K562 (cell line): ENCODE results near the gene CRLF3. TPM values are rescaled to one million over a fixed set of nuclear protein-coding genes. Genes with fewer than 3 reads are reported as not detected.
A peak's percentile ranks its signal among the peaks of the same experiment; 100 is the strongest.

Experiments used
- BRF1 ChIP-seq: IDR thresholded peaks from 3 replicates; pipeline ENCODE4 v1.6.1; 2011; ENCODE audit warnings: borderline replicate concordance, mild to moderate bottlenecking; ENCODE audit not compliant: insufficient read length; ENCODE audit errors: extremely low read depth
- CBX8 ChIP-seq: fragments of 200-600 bp; sonication (generic); IDR thresholded peaks from 2 replicates; pipeline ENCODE4 v1.6.1; 2012; ENCODE audit warnings: borderline replicate concordance, mixed run types, low read depth, mild to moderate bottlenecking, moderate library complexity, mixed read lengths, low read length, control low read depth, inconsistent platforms; ENCODE audit not compliant: poor library complexity, severe bottlenecking; ENCODE audit errors: extremely low read depth
- CREB1 ChIP-seq, 2 experiments: sonication (generic) in 1 of 2; formaldehyde crosslinking in 1 of 2; IDR thresholded peaks; 2 replicates each; pipeline versions ENCODE4 v1.6.1 to v1.8.0; 2012 to 2022; ENCODE audit warnings: inconsistent platforms in 1 of 2, mild to moderate bottlenecking in 1 of 2, missing genetic modification reagents in 1 of 2, moderate library complexity in 1 of 2
- FIP1L1 ChIP-seq: fragments of 200-400 bp; formaldehyde crosslinking; IDR thresholded peaks from 2 replicates; pipeline ENCODE4 v1.6.1; 2018; ENCODE audit warnings: mild to moderate bottlenecking, low read depth, low read length; ENCODE audit not compliant: poor library complexity, severe bottlenecking
- HDAC2 ChIP-seq: fragments of 450-650 bp; IDR thresholded peaks from 2 replicates; pipeline ENCODE4 v1.6.1; 2016; ENCODE audit warnings: mild to moderate bottlenecking
- HMG20A ChIP-seq: fragments of 450-650 bp; formaldehyde crosslinking; conservative IDR thresholded peaks from 2 replicates; pipeline ENCODE4 v1.4.0; 2020; ENCODE audit warnings: mild to moderate bottlenecking, mixed read lengths
- HMGN3 ChIP-seq: IDR thresholded peaks from 2 replicates; pipeline ENCODE4 v1.6.1; 2011; ENCODE audit warnings: borderline replicate concordance, low read depth, mild to moderate bottlenecking, mixed read lengths, low read length; ENCODE audit not compliant: insufficient read length; ENCODE audit errors: extremely low read depth
- KLF1 ChIP-seq: fragments of 450-650 bp; IDR thresholded peaks from 2 replicates; pipeline ENCODE4 v1.6.1; 2016; ENCODE audit warnings: missing genetic modification characterization, missing compliant biosample characterization
- MECOM ChIP-seq: fragments of 250-450 bp; sonication (Bioruptor Pico); IDR thresholded peaks from 2 replicates; pipeline ENCODE4 v1.8.0; 2022; ENCODE audit warnings: inconsistent platforms
- MXI1 ChIP-seq: IDR thresholded peaks from 2 replicates; pipeline ENCODE4 v1.6.1; 2011; ENCODE audit warnings: low read depth, mild to moderate bottlenecking, improper control_type of control experiment, low read length
- RCOR1 ChIP-seq, 2 experiments: IDR thresholded peaks; 2 replicates each; pipeline ENCODE4 v1.6.1; 2012; ENCODE audit warnings: low read depth in 2 of 2, low read length in 2 of 2, borderline replicate concordance in 1 of 2, improper control_type of control experiment in 1 of 2
- SETDB1 ChIP-seq: IDR thresholded peaks from one replicate; pipeline ENCODE4 v1.6.1; 2012; ENCODE audit warnings: low read length, control low read depth, inconsistent platforms
- STAG1 ChIP-seq: sonication (generic); formaldehyde crosslinking; IDR thresholded peaks from 2 replicates; pipeline ENCODE4 v1.5.0; 2020; ENCODE audit warnings: missing genetic modification reagents, borderline replicate concordance
- SUPT5H ChIP-seq: fragments of 450-650 bp; IDR thresholded peaks from 2 replicates; pipeline ENCODE4 v1.6.1; 2016
- TBP ChIP-seq: optimal IDR thresholded peaks from 2 replicates; pipeline ENCODE3; 2011; ENCODE audit warnings: low read depth, low read length, improper control_type of control experiment
- ZNF133 ChIP-seq: fragments of 250-450 bp; sonication (Bioruptor Pico); IDR thresholded peaks from 2 replicates; pipeline ENCODE4 v1.4.0; 2020; ENCODE audit warnings: mild to moderate bottlenecking
- ZNF134 ChIP-seq: fragments of 250-450 bp; sonication (Bioruptor Pico); conservative IDR thresholded peaks from 2 replicates; pipeline ENCODE4 v1.4.0; 2020
- ZNF274 ChIP-seq: IDR thresholded peaks from 2 replicates; pipeline ENCODE4 v1.6.1; 2011; ENCODE audit warnings: low read depth, mild to moderate bottlenecking, low read length, moderate library complexity, borderline replicate concordance
- ZZZ3 ChIP-seq: fragments of 450-650 bp; IDR thresholded peaks from 2 replicates; pipeline ENCODE4 v1.6.1; 2016; ENCODE audit warnings: antibody characterized with exemption, mild to moderate bottlenecking, moderate library complexity
- polyA plus RNA-seq, 8 experiments: library from polyadenylated mRNA; depleted of rRNA in 4 of 8; stranded (reverse) in 5 of 8; unstranded in 3 of 8; fragments of >200 nt; fragmentation: Nextera tagmentation in 2 of 8; fragmentation: Illumina TruSeq in 1 of 8; extraction: Ambion mirVana in 2 of 8; extraction: Trizol in 1 of 8; gene quantifications; 2 replicates each; pipeline versions ENCODE4 v1.2.1 to v1.2.3, GENCODE V29; 2011 to 2014; ENCODE audit warnings: inconsistent platforms in 1 of 8, missing spikeins in 1 of 8
- total RNA-seq, 7 experiments: library from RNA; depleted of rRNA in 6 of 7; stranded (reverse); fragments of >200 nt in 6 of 7; fragmentation: Illumina TruSeq in 2 of 7; extraction: Trizol in 2 of 7; gene quantifications; 2 replicates each; pipeline versions ENCODE4 v1.2.1 to v1.2.3, GENCODE V29; 2011 to 2021; ENCODE audit warnings: low replicate concordance in 1 of 7
- TF ChIP-seq, protein P1 (sequence below): fragments of 200-800 bp; sonication (Bioruptor generic); IDR thresholded peaks from 2 replicates; pipeline ENCODE4 v1.6.1; 2017; ENCODE audit warnings: missing genetic modification characterization, missing compliant biosample characterization
- TF ChIP-seq, protein P2 (sequence below): fragments of 250-450 bp; sonication (Bioruptor Pico); IDR thresholded peaks from 2 replicates; pipeline ENCODE4 v1.8.0; 2022; ENCODE audit warnings: inconsistent platforms, mild to moderate bottlenecking, moderate library complexity, borderline replicate concordance
- TF ChIP-seq, protein P3 (sequence below): fragments of 450-650 bp; formaldehyde crosslinking; IDR thresholded peaks from 2 replicates; pipeline ENCODE4 v1.4.0; 2022; ENCODE audit warnings: missing genetic modification characterization

Gene CRLF3
- total and polyA plus RNA-seq, 9 of the 15 experiments (the other 6 are each of a cell fraction or from before 2014, with no cell fraction given): 13.2 to 55.9 (median 29.8) TPM

DNA sequence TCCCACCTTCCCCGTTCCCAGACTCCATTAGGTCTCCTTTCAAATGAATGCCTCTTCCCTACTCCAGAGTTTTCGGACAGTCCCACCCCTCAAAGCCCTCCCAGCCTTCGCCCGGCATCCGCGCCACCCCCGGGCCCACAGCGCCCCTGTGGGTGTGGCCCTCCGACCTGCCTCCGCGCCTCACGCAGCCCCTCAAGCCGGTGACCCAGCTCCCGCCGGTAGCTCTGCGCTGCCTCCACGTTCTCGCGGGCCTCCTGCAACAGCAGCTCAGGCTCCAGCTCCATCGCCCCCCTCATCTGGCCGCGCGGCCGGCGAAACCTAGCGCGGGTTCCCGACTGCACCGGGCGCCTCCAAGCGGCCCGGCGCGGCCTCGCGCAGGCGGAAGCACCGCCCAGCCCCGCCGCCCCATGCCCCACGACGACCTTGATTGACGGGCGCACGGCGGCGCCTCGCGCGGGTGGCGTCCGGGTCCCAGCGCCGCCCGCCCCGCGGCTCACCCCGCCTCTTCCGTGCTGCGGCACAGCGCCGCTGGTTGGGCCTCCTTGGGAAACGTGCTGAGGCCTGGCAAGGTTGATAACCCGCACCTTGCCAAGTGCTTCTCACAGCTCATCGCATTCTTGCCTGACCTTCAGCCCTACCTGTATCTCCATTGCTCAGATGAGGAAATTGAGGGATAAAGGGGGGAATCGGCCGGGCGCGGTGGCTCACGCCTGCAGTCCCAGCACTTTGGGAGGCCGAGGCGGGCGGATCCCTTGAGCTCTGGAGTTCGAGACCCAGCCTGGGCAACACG, at the start of gene CRLF3 (continued):
- TF ChIP-seq, protein P1, sequence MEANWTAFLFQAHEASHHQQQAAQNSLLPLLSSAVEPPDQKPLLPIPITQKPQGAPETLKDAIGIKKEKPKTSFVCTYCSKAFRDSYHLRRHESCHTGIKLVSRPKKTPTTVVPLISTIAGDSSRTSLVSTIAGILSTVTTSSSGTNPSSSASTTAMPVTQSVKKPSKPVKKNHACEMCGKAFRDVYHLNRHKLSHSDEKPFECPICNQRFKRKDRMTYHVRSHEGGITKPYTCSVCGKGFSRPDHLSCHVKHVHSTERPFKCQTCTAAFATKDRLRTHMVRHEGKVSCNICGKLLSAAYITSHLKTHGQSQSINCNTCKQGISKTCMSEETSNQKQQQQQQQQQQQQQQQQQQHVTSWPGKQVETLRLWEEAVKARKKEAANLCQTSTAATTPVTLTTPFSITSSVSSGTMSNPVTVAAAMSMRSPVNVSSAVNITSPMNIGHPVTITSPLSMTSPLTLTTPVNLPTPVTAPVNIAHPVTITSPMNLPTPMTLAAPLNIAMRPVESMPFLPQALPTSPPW: peak; percentile 94
- TF ChIP-seq CREB1 (IDR thresholded peaks at IDR 0.05) (0 out of 2 replicates have a peak, but pooled peaks have one; percentile 15), CREB1 (CRISPR knock-in tag; IDR thresholded peaks at IDR 0.05) (no peak; the same call in 1 of the 2 replicates), BRF1 (no peak), ZZZ3 (no peak), ZNF274 (no peak), SETDB1 (no peak), TBP (peak; percentile 81), MECOM (CRISPR knock-in tag) (0 out of 2 replicates have a peak, but pooled peaks have one; percentile 33), CBX8 (no peak), HMG20A (CRISPR knock-in tag) (no peak), SUPT5H (peak; percentile 90), ZNF134 (no peak), HMGN3 (peak; percentile 82), FIP1L1 (peak; percentile 58), KLF1 (tag) (no peak), MXI1 (0 out of 2 replicates have a peak, but pooled peaks have one; percentile 13), HDAC2 (peak; percentile 28; the same call in 1 of the 2 replicates), STAG1 (CRISPR knock-in tag) (no peak), ZNF133 (CRISPR knock-in tag) (no peak), RCOR1 (IDR thresholded peaks at IDR 0.05; ENCODE audit: borderline replicate concordance in 1 of 2, low read depth in 2 of 2, low read length in 2 of 2) (peak in 1 of 2 experiments; percentile 71; a peak in 1 of 4 replicates)
- TF ChIP-seq, protein P2, sequence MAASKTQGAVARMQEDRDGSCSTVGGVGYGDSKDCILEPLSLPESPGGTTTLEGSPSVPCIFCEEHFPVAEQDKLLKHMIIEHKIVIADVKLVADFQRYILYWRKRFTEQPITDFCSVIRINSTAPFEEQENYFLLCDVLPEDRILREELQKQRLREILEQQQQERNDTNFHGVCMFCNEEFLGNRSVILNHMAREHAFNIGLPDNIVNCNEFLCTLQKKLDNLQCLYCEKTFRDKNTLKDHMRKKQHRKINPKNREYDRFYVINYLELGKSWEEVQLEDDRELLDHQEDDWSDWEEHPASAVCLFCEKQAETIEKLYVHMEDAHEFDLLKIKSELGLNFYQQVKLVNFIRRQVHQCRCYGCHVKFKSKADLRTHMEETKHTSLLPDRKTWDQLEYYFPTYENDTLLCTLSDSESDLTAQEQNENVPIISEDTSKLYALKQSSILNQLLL: no peak
- TF ChIP-seq, protein P3, sequence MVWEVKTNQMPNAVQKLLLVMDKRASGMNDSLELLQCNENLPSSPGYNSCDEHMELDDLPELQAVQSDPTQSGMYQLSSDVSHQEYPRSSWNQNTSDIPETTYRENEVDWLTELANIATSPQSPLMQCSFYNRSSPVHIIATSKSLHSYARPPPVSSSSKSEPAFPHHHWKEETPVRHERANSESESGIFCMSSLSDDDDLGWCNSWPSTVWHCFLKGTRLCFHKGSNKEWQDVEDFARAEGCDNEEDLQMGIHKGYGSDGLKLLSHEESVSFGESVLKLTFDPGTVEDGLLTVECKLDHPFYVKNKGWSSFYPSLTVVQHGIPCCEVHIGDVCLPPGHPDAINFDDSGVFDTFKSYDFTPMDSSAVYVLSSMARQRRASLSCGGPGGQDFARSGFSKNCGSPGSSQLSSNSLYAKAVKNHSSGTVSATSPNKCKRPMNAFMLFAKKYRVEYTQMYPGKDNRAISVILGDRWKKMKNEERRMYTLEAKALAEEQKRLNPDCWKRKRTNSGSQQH (CRISPR knock-in tag): no peak
